ENCODE data around the gene BCKDHB. TPM values are rescaled to one million over a fixed set of nuclear protein-coding genes. Genes with fewer than 3 reads are reported as not detected.

BCKDHB gene
- total and polyA plus RNA-seq, 2 donors (not counting 3 experiments of a cell fraction or from before 2014, with no cell fraction given) = 5.6 to 12.2 TPM

DNA sequence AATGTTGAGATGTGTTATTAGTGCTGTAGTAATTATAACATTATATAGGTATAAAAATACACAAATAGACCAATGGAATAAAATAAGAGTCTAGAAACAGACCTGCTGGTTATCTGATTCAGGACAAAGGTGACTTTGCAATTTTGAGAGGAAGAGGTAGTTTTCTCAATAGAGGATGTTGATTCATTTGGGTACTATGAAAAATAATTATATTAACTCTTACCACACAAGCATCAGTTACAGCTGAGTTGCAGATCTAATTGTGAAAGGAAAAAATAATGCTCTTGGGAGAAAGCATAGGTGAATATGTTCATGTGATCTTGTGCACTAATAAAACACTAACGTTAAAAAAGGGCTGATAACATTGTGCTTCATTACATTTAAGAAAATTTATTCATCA is 103.0 kb downstream of the BCKDHB start:
- TF ChIP-seq POLR2A (IDR thresholded peaks at IDR 0.05; ENCODE audit: low read depth, low read length) (no peak), MYC (IDR thresholded peaks at IDR 0.05; ENCODE audit: low read depth, low read length) (no peak), FOS (IDR thresholded peaks at IDR 0.05; ENCODE audit: borderline replicate concordance, insufficient read depth, low read length) (no peak), GATA2 (IDR thresholded peaks at IDR 0.05; ENCODE audit: insufficient read depth, insufficient read length, low read depth, low read length) (no peak), EZH2 (IDR thresholded peaks at IDR 0.05; ENCODE audit: borderline replicate concordance, low read depth, low read length, severe bottlenecking) (no peak), POLR2AphosphoS5 (IDR thresholded peaks at IDR 0.05; ENCODE audit: insufficient read depth, low read depth, low read length) (no peak), JUN (IDR thresholded peaks at IDR 0.05; ENCODE audit: borderline replicate concordance, insufficient read depth, insufficient read length, low read depth) (no peak)
- TF ChIP-seq, protein P1, sequence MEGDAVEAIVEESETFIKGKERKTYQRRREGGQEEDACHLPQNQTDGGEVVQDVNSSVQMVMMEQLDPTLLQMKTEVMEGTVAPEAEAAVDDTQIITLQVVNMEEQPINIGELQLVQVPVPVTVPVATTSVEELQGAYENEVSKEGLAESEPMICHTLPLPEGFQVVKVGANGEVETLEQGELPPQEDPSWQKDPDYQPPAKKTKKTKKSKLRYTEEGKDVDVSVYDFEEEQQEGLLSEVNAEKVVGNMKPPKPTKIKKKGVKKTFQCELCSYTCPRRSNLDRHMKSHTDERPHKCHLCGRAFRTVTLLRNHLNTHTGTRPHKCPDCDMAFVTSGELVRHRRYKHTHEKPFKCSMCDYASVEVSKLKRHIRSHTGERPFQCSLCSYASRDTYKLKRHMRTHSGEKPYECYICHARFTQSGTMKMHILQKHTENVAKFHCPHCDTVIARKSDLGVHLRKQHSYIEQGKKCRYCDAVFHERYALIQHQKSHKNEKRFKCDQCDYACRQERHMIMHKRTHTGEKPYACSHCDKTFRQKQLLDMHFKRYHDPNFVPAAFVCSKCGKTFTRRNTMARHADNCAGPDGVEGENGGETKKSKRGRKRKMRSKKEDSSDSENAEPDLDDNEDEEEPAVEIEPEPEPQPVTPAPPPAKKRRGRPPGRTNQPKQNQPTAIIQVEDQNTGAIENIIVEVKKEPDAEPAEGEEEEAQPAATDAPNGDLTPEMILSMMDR (IDR thresholded peaks at IDR 0.05; ENCODE audit: extremely low read depth in 1 of 2, insufficient read depth in 1 of 2, low read depth in 1 of 2, low read length in 2 of 2) = no peak
- TF ChIP-seq, protein P2, sequence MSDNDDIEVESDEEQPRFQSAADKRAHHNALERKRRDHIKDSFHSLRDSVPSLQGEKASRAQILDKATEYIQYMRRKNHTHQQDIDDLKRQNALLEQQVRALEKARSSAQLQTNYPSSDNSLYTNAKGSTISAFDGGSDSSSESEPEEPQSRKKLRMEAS (IDR thresholded peaks at IDR 0.05; ENCODE audit: insufficient read depth, insufficient read length) = no peak
- POLR2A ChIA-PET = no interaction called here
- dilution Hi-C loops (cut with MboI; ENCODE audit: extremely low pct_ligation_motif_present, low sequenced_read_pairs) (no loop called here), intact Hi-C loops (cut with micrococcal nuclease) (no loop called here)
- no peak for FAIRE-seq
- Histone ChIP-seq H3K36me3 (ENCODE audit: control insufficient read depth in 2 of 2, extremely low read depth in 1 of 2, insufficient read depth in 2 of 2, low read length in 2 of 2) (no peaks in the 10 kb centered on the region), H3K9me1 (replicated peaks; ENCODE audit: control insufficient read depth, extremely low read depth, insufficient read depth, low read length) (no peaks in the 10 kb centered on the region), H3K9ac (replicated peaks; ENCODE audit: extremely low read depth, insufficient read depth, low read length) (no peak overlapping the region), H4K20me1 (replicated peaks; ENCODE audit: control insufficient read depth, extremely low read depth, insufficient read depth, low read length) (no peaks in the 10 kb centered on the region), H2AFZ (ENCODE audit: low read depth, low read length) (no peak overlapping the region), H3K9me3 (replicated peaks; ENCODE audit: control insufficient read depth, insufficient read depth, low read length) (no peaks in the 10 kb centered on the region), H3K4me2 (ENCODE audit: insufficient read depth, low read length) (no peak overlapping the region), H3K27me3 (ENCODE audit: control insufficient read depth in 2 of 2, insufficient read depth in 2 of 2, low read length in 2 of 2) (no peaks in the 10 kb centered on the region), H3K79me2 (ENCODE audit: control insufficient read depth, insufficient read depth, low read length) (no peaks in the 10 kb centered on the region), H3K4me3 (replicated peaks in 1 of 3; ENCODE audit: insufficient read depth in 1 of 3, low read depth in 1 of 3, low read length in 3 of 3) (no peak overlapping the region), H3K4me1 (ENCODE audit: control insufficient read depth, extremely low read depth, insufficient read depth, low read length) (no peaks in the 10 kb centered on the region), H3K27ac (ENCODE audit: insufficient read depth, low read depth, low read length) (no peak overlapping the region)
- CTCF ChIA-PET = no interaction called here
- BruUV-seq (replicated peaks) = no TSS peak
- DNase-seq (ENCODE audit: low read depth, low spot score) = no peak

Measured in endothelial cell of umbilical vein (primary cell).